Stomach (tissue), 9 donors: Measurements from ENCODE around the gene PPARGC1A. TPM values are rescaled to one million over a fixed set of nuclear protein-coding genes. Genes with fewer than 3 reads are reported as not detected.
A peak's percentile ranks its signal among the peaks of the same experiment; 100 is the strongest.

Experiments used
- DNase-seq, 2 donors: peaks; one replicate each; pipeline versions ENCODE4 v3.0.0 to v3.0.0-alpha.2; 2013 to 2019
- H3K27ac ChIP-seq, 5 donors: fragments of 200-600 bp in 4 of 5; sonication (generic) in 4 of 5; one replicate each; pipeline ENCODE4 v1.5.1; 2013 to 2019; ENCODE audit warnings: mild to moderate bottlenecking in 1 of 5, moderate library complexity in 1 of 5
- H3K27me3 ChIP-seq, 3 donors: fragments of 200-600 bp; sonication (generic); one replicate each; pipeline ENCODE4 v1.5.1; 2017 to 2019; ENCODE audit warnings: mixed run types in 1 of 3
- H3K36me3 ChIP-seq, 4 donors: fragments of 200-600 bp; sonication (generic); 1 replicate in 3 of 4; 2 replicates in 1 of 4; pipeline ENCODE4 v1.5.1; 2016 to 2019
- H3K4me1 ChIP-seq, 4 donors: fragments of 200-600 bp; sonication (generic); one replicate each; pipeline ENCODE4 v1.5.1; 2016 to 2019
- H3K4me3 ChIP-seq, 4 donors: fragments of 200-600 bp; sonication (generic) in 3 of 4; one replicate each; pipeline ENCODE4 v1.5.1; 2016 to 2019; ENCODE audit warnings: mild to moderate bottlenecking in 1 of 4
- H3K9me3 ChIP-seq, 4 donors: fragments of 200-600 bp; sonication (generic); one replicate each; pipeline ENCODE4 v1.5.1; 2016 to 2019
- EP300 ChIP-seq: sonication (generic); formaldehyde crosslinking; IDR thresholded peaks from one replicate; pipeline ENCODE4 v1.6.1; 2017; ENCODE audit warnings: antibody characterized with exemption
- POLR2A ChIP-seq, 4 donors: fragments of 450-650 bp; IDR thresholded peaks; one replicate each; pipeline ENCODE4 v1.6.1; 2016; ENCODE audit warnings: antibody characterized with exemption in 4 of 4, control low read depth in 2 of 4, mild to moderate bottlenecking in 1 of 4, moderate library complexity in 1 of 4
- POLR2AphosphoS5 ChIP-seq, 3 donors: sonication (generic); formaldehyde crosslinking; IDR thresholded peaks; one replicate each; pipeline ENCODE4 v1.6.1; 2016; ENCODE audit warnings: antibody characterized with exemption in 3 of 3
- WGBS, 5 donors: extraction: QIAGEN DNeasy Blood & Tissue Kit in 3 of 5; methylation state at CpG; one replicate each; pipeline versions ENCODE4 v1.1.5 to v1.1.7; 2013 to 2018; 5-methylcytosine and 5-hydroxymethylcytosine counted together
- intact Hi-C: fragments of 100-400 bp; cut with DNase I; formaldehyde crosslinking; loops from one replicate; pipeline ENCODE4 v1.15.1; 2023; ENCODE audit warnings: low total_unique reads
- polyA plus RNA-seq, 3 donors: library from polyadenylated mRNA; stranded (reverse); fragments of 200-250 nt; gene quantifications; one replicate each; pipeline ENCODE4 v1.2.3, GENCODE V29; 2013
- total RNA-seq, 5 donors: library from RNA; depleted of rRNA; stranded (reverse); fragments of >200 nt; gene quantifications; one replicate each; pipeline versions ENCODE4 v1.1.0 to v1.2.3, GENCODE V29; 2014 to 2016
- TF ChIP-seq, protein P1 (sequence below), 7 experiments: fragments of 450-650 bp in 4 of 7; fragments of 200-600 bp in 3 of 7; sonication (generic) in 3 of 7; IDR thresholded peaks; one replicate each; pipeline ENCODE4 v1.5.1; 2016 to 2019; ENCODE audit warnings: antibody characterized with exemption in 7 of 7, control low read depth in 2 of 7, mild to moderate bottlenecking in 1 of 7
- donor health status: healthy with polysubstance abuse.
- donor health status: Bipolar disorder and iron deficiency.
- donor health status: healthy.

Gene PPARGC1A
- total and polyA plus RNA-seq, 8 donors, result 2.0 to 230 (median 13.1) TPM

- WGBS, 5 donors, result 45 to 63% (median 54%) methylated on average over 1 of the region's 1 CpG
Observed at GRCh38 chr4:23909671-23910070, 19.8 kb upstream of the PPARGC1A start.

DNA sequence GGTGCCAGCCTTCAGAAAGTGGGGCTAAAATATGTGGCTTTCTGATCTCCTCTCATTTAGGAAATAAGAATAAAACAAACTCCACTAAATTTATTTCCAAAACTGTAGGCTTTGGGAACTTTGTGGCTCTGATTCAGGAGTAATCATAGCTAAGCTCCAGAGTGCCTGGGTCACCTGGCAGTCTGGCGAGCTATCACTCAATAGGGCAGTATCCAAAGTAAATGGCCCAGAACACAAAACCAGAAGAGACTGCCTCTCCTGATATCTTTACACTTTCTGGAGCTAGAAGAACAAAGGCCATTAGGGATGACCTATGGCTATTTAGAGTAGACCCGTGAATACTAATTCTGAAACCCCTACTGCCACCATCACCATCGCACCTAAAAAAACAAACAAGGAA is 17.0 kb upstream of the PPARGC1A start:
- H3K27ac ChIP-seq, result no peak overlapping the region
- TF ChIP-seq POLR2A (IDR thresholded peaks at IDR 0.05), result no peak
- TF ChIP-seq EP300, result no peak
- TF ChIP-seq POLR2AphosphoS5 (IDR thresholded peaks at IDR 0.05), result no peak
- TF ChIP-seq, protein P1, sequence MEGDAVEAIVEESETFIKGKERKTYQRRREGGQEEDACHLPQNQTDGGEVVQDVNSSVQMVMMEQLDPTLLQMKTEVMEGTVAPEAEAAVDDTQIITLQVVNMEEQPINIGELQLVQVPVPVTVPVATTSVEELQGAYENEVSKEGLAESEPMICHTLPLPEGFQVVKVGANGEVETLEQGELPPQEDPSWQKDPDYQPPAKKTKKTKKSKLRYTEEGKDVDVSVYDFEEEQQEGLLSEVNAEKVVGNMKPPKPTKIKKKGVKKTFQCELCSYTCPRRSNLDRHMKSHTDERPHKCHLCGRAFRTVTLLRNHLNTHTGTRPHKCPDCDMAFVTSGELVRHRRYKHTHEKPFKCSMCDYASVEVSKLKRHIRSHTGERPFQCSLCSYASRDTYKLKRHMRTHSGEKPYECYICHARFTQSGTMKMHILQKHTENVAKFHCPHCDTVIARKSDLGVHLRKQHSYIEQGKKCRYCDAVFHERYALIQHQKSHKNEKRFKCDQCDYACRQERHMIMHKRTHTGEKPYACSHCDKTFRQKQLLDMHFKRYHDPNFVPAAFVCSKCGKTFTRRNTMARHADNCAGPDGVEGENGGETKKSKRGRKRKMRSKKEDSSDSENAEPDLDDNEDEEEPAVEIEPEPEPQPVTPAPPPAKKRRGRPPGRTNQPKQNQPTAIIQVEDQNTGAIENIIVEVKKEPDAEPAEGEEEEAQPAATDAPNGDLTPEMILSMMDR (IDR thresholded peaks at IDR 0.05), result no peak
- 23 to 50% (median 39%) methylated on average over 3 of the region's 3 CpGs for WGBS, 5 donors
- no peak overlapping the region for H3K4me3 ChIP-seq
- H3K9me3 ChIP-seq, result no peaks in the 10 kb centered on the region
- no peaks in the 10 kb centered on the region for H3K27me3 ChIP-seq
- DNase-seq, result no peak
- no peaks in the 10 kb centered on the region for H3K36me3 ChIP-seq
- peaks cover 0 to 20% (median 6%) of the 10 kb centered on the region in 4 donors for H3K4me1 ChIP-seq
- intact Hi-C loops, result no loop called here

More at GRCh38 chr4:23909671-23910070, 19.8 kb upstream of the PPARGC1A start:
- Histone ChIP-seq H3K27me3 (no peaks in the 10 kb centered on the region), H3K4me3 (no peak overlapping the region), H3K36me3 (no peaks in the 10 kb centered on the region), H3K4me1 (peaks cover 0 to 9% (median 3%) of the 10 kb centered on the region in 4 donors), H3K27ac (no peak overlapping the region), H3K9me3 (no peaks in the 10 kb centered on the region)
- no peak for TF ChIP-seq POLR2AphosphoS5 (IDR thresholded peaks at IDR 0.05)
- TF ChIP-seq, protein P1 (IDR thresholded peaks at IDR 0.05), result no peak
- TF ChIP-seq EP300, result no peak
- no peak for TF ChIP-seq POLR2A (IDR thresholded peaks at IDR 0.05)
- intact Hi-C loops, result no loop called here
- DNase-seq, result no peak

GRCh38 chr4:23904639-23905071 is 14.8 kb upstream of the PPARGC1A start:
- TF ChIP-seq EP300, result no peak
- peak in 1 of 3 donors; percentile 45 for TF ChIP-seq POLR2AphosphoS5 (IDR thresholded peaks at IDR 0.05)
- no peak overlapping the region for H3K4me3 ChIP-seq
- H3K27ac ChIP-seq, result peak overlapping the region in 3 of 5 donors; percentile 19 to 47 (median 41)
- intact Hi-C loops, result no loop called here
- peaks cover 0 to 20% (median 6%) of the 10 kb centered on the region in 4 donors for H3K4me1 ChIP-seq
- H3K9me3 ChIP-seq, result no peaks in the 10 kb centered on the region
- H3K27me3 ChIP-seq, result no peaks in the 10 kb centered on the region
- DNase-seq, result peak in 1 of 2 donors; percentile 45
- 70 to 79% (median 75%) methylated on average over 5 of the region's 5 CpGs for WGBS, 5 donors
- H3K36me3 ChIP-seq, result no peaks in the 10 kb centered on the region

GRCh38 chr4:23903859-23904438 is 14.1 kb upstream of the PPARGC1A start:
- H3K9me3 ChIP-seq, result no peaks in the 10 kb centered on the region
- peaks cover 0 to 20% (median 6%) of the 10 kb centered on the region in 4 donors for H3K4me1 ChIP-seq
- no peak overlapping the region for H3K4me3 ChIP-seq
- peak; percentile 58 to 77 for DNase-seq
- H3K27ac ChIP-seq, result peak overlapping the region in 2 of 5 donors; percentile 41 to 47
- H3K27me3 ChIP-seq, result no peaks in the 10 kb centered on the region
- intact Hi-C loops, result no loop called here
- no peaks in the 10 kb centered on the region for H3K36me3 ChIP-seq
- TF ChIP-seq POLR2A (IDR thresholded peaks at IDR 0.05) (no peak), EP300 (no peak), POLR2AphosphoS5 (IDR thresholded peaks at IDR 0.05) (peak; percentile 41 to 88 (median 44))
- TF ChIP-seq, protein P1 (IDR thresholded peaks at IDR 0.05), result no peak
- WGBS, 5 donors, result 20 to 42% (median 21%) methylated on average over 7 of the region's 7 CpGs

DNA sequence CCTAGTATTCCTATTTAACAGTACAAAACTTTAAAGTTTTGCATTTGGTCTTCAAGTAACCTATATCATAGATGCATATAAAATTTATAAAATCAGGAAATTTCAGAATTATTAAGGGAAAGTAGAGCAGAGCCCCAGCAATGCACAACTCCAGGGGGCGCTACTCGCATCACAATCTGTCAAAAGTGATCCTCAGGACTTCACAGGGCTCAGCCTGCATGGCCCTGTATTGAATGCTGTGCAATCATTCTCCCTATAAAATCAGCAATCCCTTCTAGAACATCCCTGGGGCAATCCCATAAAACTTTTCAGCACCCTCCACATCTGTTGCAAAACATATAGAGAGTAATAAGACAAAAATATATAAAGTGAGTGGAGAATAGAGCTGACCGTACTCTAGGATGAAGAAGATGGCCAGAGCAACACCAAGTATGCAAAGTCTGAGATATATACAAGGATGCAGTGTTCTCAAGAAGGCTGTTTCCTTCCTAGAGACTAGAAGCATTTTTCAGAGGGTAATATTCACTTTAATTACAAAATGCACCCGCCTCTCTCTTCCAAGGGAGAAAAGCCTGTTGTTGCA is 12.5 kb upstream of the PPARGC1A start:
- Histone ChIP-seq H3K27ac (no peak overlapping the region), H3K4me3 (no peak overlapping the region), H3K4me1 (peaks cover 0 to 20% (median 6%) of the 10 kb centered on the region in 4 donors), H3K36me3 (no peaks in the 10 kb centered on the region), H3K9me3 (no peaks in the 10 kb centered on the region), H3K27me3 (no peaks in the 10 kb centered on the region)
- TF ChIP-seq POLR2A (IDR thresholded peaks at IDR 0.05) (no peak), EP300 (no peak), POLR2AphosphoS5 (IDR thresholded peaks at IDR 0.05) (no peak)
- TF ChIP-seq, protein P1 (IDR thresholded peaks at IDR 0.05), result no peak
- no peak for DNase-seq
- WGBS, 5 donors, result 83 to 94% (median 87%) methylated on average over 4 of the region's 4 CpGs
- intact Hi-C loops, result no loop called here
